Neural cell (in vitro differentiated cells): ENCODE results near the gene SLC26A2. TPM values are rescaled to one million over a fixed set of nuclear protein-coding genes. Genes with fewer than 3 reads are reported as not detected.

ENCODE experiments used
- H2AFZ ChIP-seq: fragments of 200-600, 300-800 bp; sonication (generic), shearing (Covaris generic); 2 replicates; pipeline ENCODE4 v1.6.0; 2014; ENCODE audit warnings: low read depth, mild to moderate bottlenecking, antibody characterized with exemption, low read length, moderate library complexity
- H3F3A ChIP-seq: fragments of 200-600 bp; shearing (Covaris generic); 2 replicates; pipeline ENCODE4 v1.6.1; 2016; ENCODE audit warnings: mild to moderate bottlenecking, moderate library complexity, mixed read lengths, antibody characterized with exemption, low read length; ENCODE audit not compliant: insufficient read depth, poor library complexity, severe bottlenecking
- H3K27ac ChIP-seq: fragments of 200-600, 300-800 bp; sonication (generic), shearing (Covaris generic); 2 replicates; pipeline ENCODE4 v1.5.1; 2014; ENCODE audit warnings: mild to moderate bottlenecking, low read length, moderate library complexity
- H3K27me3 ChIP-seq: fragments of 300-800, 200-600 bp; sonication (generic), shearing (Covaris generic); 2 replicates; pipeline ENCODE4 v1.6.0; 2014; ENCODE audit warnings: mild to moderate bottlenecking, low read depth, low read length, moderate library complexity; ENCODE audit not compliant: insufficient read depth
- H3K36me3 ChIP-seq: fragments of 300-800, 200-600 bp; sonication (generic), shearing (Covaris generic); 2 replicates; pipeline ENCODE4 v1.5.1; 2014; ENCODE audit warnings: mild to moderate bottlenecking, antibody characterized with exemption, low read length, moderate library complexity; ENCODE audit not compliant: insufficient read depth
- H3K4me2 ChIP-seq: fragments of 300-800, 200-600 bp; sonication (generic), shearing (Covaris generic); 2 replicates; pipeline ENCODE4 v1.6.0; 2014; ENCODE audit warnings: mild to moderate bottlenecking, low read length
- H3K4me3 ChIP-seq: fragments of 300-800, 200-600 bp; sonication (generic), shearing (Covaris generic); 2 replicates; pipeline ENCODE4 v1.5.1; 2014; ENCODE audit warnings: mild to moderate bottlenecking, low read length, moderate library complexity
- H3K79me2 ChIP-seq: fragments of 200-600 bp; shearing (Covaris generic); replicated peaks from 2 replicates; pipeline ENCODE4 v1.6.0; 2014; ENCODE audit warnings: mild to moderate bottlenecking, low read length, moderate library complexity; ENCODE audit not compliant: insufficient read depth
- H3K9ac ChIP-seq: fragments of 300-800, 200-600 bp; sonication (generic), shearing (Covaris generic); 2 replicates; pipeline ENCODE4 v1.6.1; 2016; ENCODE audit warnings: mild to moderate bottlenecking, low read length, mixed read lengths
- H3K9me2 ChIP-seq: fragments of 200-600 bp; shearing (Covaris generic); 2 replicates; pipeline ENCODE4 v1.6.1; 2016; ENCODE audit warnings: mild to moderate bottlenecking, low read length, mixed read lengths; ENCODE audit not compliant: insufficient read depth
- H3K9me3 ChIP-seq: fragments of 200-600, 300-800 bp; sonication (generic), shearing (Covaris generic); 2 replicates; pipeline ENCODE4 v1.6.1; 2016; ENCODE audit warnings: mild to moderate bottlenecking, mixed run types, low read length, moderate library complexity, mixed read lengths
- H4K20me1 ChIP-seq: fragments of 200-600 bp; shearing (Covaris generic); 2 replicates; pipeline ENCODE4 v1.6.1; 2016; ENCODE audit warnings: mild to moderate bottlenecking, mixed run types; ENCODE audit not compliant: insufficient read depth
- CTCF ChIP-seq: fragments of 450-650 bp; IDR thresholded peaks from 2 replicates; pipeline ENCODE4 v1.5.1; 2014; ENCODE audit warnings: antibody characterized with exemption, mild to moderate bottlenecking, moderate library complexity; ENCODE audit not compliant: poor library complexity, severe bottlenecking
- EP300 ChIP-seq: fragments of 450-650 bp; conservative IDR thresholded peaks from 2 replicates; pipeline ENCODE4 v1.6.1; 2014; ENCODE audit warnings: antibody characterized with exemption, mild to moderate bottlenecking, moderate library complexity; ENCODE audit not compliant: poor library complexity, severe bottlenecking
- EZH2 ChIP-seq: fragments of 200-600, 300-800 bp; shearing (Covaris generic), sonication (generic); IDR thresholded peaks from 2 replicates; pipeline ENCODE4 v1.6.1; 2014; ENCODE audit warnings: antibody characterized with exemption, low read length, borderline replicate concordance, mild to moderate bottlenecking; ENCODE audit not compliant: insufficient read depth, poor library complexity, severe bottlenecking
- MXI1 ChIP-seq: fragments of 450-650 bp; conservative IDR thresholded peaks from 2 replicates; pipeline ENCODE4 v1.6.1; 2014; ENCODE audit warnings: antibody characterized with exemption, mild to moderate bottlenecking; ENCODE audit not compliant: poor library complexity, severe bottlenecking
- POLR2AphosphoS5 ChIP-seq: IDR thresholded peaks from 2 replicates; pipeline ENCODE4 v1.6.1; 2012
- RAD21 ChIP-seq: fragments of 450-650 bp; conservative IDR thresholded peaks from 2 replicates; pipeline ENCODE4 v1.6.1; 2014; ENCODE audit warnings: antibody characterized with exemption, mild to moderate bottlenecking, moderate library complexity
- SMC3 ChIP-seq: fragments of 450-650 bp; conservative IDR thresholded peaks from 2 replicates; pipeline ENCODE4 v1.6.1; 2014; ENCODE audit warnings: antibody characterized with exemption, mild to moderate bottlenecking, moderate library complexity; ENCODE audit not compliant: poor library complexity
- TAF1 ChIP-seq: IDR thresholded peaks from 2 replicates; pipeline ENCODE4 v1.6.1; 2012; ENCODE audit warnings: low read depth
- polyA plus RNA-seq: library from polyadenylated mRNA; depleted of rRNA; stranded (reverse); fragments of >200 nt; gene quantifications from 2 replicates; pipeline ENCODE4 v1.2.3, GENCODE V29; 2014
- TF ChIP-seq, protein P1 (sequence below): IDR thresholded peaks from 2 replicates; pipeline ENCODE4 v1.6.1; 2012; ENCODE audit warnings: borderline replicate concordance

The SLC26A2 gene
- polyA plus RNA-seq, 1 donor from 2014 or later = 5.4 TPM

- Histone ChIP-seq H3K27me3 (no peaks in the 10 kb centered on the region), H2AFZ (no peak overlapping the region), H3K79me2 (no peaks in the 10 kb centered on the region), H3F3A (no peaks in the 10 kb centered on the region), H3K36me3 (no peaks in the 10 kb centered on the region), H3K9me2 (no peaks in the 10 kb centered on the region), H4K20me1 (no peaks in the 10 kb centered on the region), H3K4me2 (no peak overlapping the region), H3K4me3 (no peak overlapping the region), H3K9ac (no peak overlapping the region), H3K9me3 (no peaks in the 10 kb centered on the region), H3K27ac (no peak overlapping the region)
- TF ChIP-seq MXI1 (no peak), SMC3 (no peak), TAF1 (no peak), POLR2AphosphoS5 (no peak), CTCF (no peak), EP300 (no peak), EZH2 (no peak), RAD21 (no peak)
- TF ChIP-seq, protein P1, sequence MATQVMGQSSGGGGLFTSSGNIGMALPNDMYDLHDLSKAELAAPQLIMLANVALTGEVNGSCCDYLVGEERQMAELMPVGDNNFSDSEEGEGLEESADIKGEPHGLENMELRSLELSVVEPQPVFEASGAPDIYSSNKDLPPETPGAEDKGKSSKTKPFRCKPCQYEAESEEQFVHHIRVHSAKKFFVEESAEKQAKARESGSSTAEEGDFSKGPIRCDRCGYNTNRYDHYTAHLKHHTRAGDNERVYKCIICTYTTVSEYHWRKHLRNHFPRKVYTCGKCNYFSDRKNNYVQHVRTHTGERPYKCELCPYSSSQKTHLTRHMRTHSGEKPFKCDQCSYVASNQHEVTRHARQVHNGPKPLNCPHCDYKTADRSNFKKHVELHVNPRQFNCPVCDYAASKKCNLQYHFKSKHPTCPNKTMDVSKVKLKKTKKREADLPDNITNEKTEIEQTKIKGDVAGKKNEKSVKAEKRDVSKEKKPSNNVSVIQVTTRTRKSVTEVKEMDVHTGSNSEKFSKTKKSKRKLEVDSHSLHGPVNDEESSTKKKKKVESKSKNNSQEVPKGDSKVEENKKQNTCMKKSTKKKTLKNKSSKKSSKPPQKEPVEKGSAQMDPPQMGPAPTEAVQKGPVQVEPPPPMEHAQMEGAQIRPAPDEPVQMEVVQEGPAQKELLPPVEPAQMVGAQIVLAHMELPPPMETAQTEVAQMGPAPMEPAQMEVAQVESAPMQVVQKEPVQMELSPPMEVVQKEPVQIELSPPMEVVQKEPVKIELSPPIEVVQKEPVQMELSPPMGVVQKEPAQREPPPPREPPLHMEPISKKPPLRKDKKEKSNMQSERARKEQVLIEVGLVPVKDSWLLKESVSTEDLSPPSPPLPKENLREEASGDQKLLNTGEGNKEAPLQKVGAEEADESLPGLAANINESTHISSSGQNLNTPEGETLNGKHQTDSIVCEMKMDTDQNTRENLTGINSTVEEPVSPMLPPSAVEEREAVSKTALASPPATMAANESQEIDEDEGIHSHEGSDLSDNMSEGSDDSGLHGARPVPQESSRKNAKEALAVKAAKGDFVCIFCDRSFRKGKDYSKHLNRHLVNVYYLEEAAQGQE = no peak
Measured at GRCh38 chr5:149921597-149921996, 39.0 kb upstream of the SLC26A2 start.

DNA sequence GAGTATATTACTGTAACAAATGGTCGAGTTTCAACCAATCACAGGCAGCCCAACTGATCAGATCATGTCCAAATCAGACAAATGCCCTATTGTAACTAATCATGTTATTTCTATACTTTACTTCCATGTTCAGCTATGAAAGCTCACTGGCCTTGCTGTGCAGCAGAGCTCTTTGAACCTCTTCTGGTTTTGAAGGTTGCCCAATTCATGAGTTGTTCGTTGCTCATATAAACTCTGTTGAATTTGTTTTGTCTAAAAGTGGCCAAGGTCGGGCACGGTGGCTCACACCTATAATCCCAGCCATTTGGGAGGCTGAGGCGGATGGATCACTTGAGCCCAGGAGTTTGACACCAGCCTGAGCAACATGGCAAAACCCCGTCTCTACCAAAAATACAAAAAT is 37.6 kb upstream of the SLC26A2 start:
- Histone ChIP-seq H3F3A (no peaks in the 10 kb centered on the region), H3K9ac (no peak overlapping the region), H3K36me3 (no peaks in the 10 kb centered on the region), H3K79me2 (no peaks in the 10 kb centered on the region), H3K9me3 (no peaks in the 10 kb centered on the region), H3K4me2 (no peak overlapping the region), H3K27me3 (no peaks in the 10 kb centered on the region), H2AFZ (no peak overlapping the region), H3K4me3 (no peak overlapping the region), H3K9me2 (no peaks in the 10 kb centered on the region), H4K20me1 (no peaks in the 10 kb centered on the region), H3K27ac (no peak overlapping the region)
- no peak for TF ChIP-seq CTCF
- no peak for TF ChIP-seq EZH2
- TF ChIP-seq POLR2AphosphoS5 = no peak
- TF ChIP-seq EP300 = no peak
- no peak for TF ChIP-seq MXI1
- no peak for TF ChIP-seq RAD21
- TF ChIP-seq, protein P1 = no peak
- TF ChIP-seq TAF1 = no peak
- TF ChIP-seq SMC3 = no peak
